ENCODE data around the gene FRMD4A.

The FRMD4A gene

GRCh38 chr10:13765641-13766341 lies 564.9 kb downstream of the FRMD4A start:
- H3K4me3 ChIP-seq (ENCODE audit: low read depth, low read length): no peak overlapping the region
- TF ChIP-seq, protein P1, sequence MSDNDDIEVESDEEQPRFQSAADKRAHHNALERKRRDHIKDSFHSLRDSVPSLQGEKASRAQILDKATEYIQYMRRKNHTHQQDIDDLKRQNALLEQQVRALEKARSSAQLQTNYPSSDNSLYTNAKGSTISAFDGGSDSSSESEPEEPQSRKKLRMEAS (IDR thresholded peaks at IDR 0.05; ENCODE audit: low read depth, low read length): no peak
- TF ChIP-seq POLR2A (IDR thresholded peaks at IDR 0.05; ENCODE audit: extremely low read depth, insufficient read length): no peak
- TF ChIP-seq MYC (IDR thresholded peaks at IDR 0.05; ENCODE audit: low read depth, low read length): no peak
- TF ChIP-seq, protein P2, sequence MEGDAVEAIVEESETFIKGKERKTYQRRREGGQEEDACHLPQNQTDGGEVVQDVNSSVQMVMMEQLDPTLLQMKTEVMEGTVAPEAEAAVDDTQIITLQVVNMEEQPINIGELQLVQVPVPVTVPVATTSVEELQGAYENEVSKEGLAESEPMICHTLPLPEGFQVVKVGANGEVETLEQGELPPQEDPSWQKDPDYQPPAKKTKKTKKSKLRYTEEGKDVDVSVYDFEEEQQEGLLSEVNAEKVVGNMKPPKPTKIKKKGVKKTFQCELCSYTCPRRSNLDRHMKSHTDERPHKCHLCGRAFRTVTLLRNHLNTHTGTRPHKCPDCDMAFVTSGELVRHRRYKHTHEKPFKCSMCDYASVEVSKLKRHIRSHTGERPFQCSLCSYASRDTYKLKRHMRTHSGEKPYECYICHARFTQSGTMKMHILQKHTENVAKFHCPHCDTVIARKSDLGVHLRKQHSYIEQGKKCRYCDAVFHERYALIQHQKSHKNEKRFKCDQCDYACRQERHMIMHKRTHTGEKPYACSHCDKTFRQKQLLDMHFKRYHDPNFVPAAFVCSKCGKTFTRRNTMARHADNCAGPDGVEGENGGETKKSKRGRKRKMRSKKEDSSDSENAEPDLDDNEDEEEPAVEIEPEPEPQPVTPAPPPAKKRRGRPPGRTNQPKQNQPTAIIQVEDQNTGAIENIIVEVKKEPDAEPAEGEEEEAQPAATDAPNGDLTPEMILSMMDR (IDR thresholded peaks at IDR 0.05; ENCODE audit: low read depth, low read length): no peak
- no peak for DNase-seq (ENCODE audit: low read depth)

DNA sequence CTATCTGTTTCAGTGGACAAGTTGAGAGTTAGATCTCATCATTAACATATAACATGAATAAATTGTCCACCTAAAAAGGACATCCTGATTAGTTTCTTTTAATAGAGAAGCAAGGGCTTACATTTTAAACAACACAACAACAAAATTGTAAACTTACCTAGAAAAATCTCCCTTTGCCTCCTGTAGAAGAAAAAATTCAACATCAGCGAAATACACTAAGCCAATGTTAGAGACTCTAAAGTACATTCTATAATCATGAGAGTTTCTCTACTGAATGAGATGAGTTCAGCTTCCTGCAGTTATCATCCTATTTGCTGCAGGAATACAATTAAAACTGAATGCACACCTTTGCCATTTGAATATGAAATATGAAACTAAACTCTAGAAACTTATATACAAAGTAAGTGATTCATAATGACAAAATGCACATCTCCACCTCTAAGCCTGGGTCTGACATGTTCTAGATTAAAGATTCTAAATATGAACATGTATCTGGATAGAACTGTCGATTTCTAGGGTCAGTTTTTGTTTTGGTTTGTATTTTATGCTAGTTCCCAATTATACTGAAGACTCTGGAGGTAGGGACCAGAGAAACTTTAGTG lies 569.1 kb downstream of the FRMD4A start:
- DNase-seq (ENCODE audit: low read depth): no peak
- TF ChIP-seq, protein P1 (IDR thresholded peaks at IDR 0.05; ENCODE audit: low read depth, low read length): no peak
- TF ChIP-seq, protein P2 (IDR thresholded peaks at IDR 0.05; ENCODE audit: low read depth, low read length): no peak
- TF ChIP-seq MYC (IDR thresholded peaks at IDR 0.05; ENCODE audit: low read depth, low read length) (no peak), POLR2A (IDR thresholded peaks at IDR 0.05; ENCODE audit: extremely low read depth, insufficient read length) (no peak)
- no peak overlapping the region for H3K4me3 ChIP-seq (ENCODE audit: low read depth, low read length)

DNA sequence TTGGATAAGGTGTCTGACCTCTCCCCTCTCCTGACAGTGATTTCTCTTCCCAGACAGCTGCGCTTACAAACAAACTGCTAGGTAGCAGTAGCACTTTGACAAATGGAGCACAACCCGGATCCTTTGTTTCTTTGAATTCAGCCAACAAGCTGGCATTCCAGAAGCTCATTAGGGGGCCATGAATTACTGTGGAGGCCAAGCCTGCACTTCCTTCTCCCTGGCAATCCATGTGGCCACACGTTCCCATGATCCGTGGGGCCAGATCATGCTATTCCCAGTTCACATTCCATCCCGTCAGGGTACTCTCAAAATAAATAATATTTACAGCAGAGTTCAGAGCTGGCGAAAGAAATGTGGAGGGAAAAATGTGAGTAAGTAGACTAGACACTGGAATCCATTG lies 571.6 kb downstream of the FRMD4A start:
- no peak for DNase-seq (ENCODE audit: low read depth)
- H3K4me3 ChIP-seq (ENCODE audit: low read depth, low read length): no peak overlapping the region
- TF ChIP-seq, protein P2 (IDR thresholded peaks at IDR 0.05; ENCODE audit: low read depth, low read length): no peak
- TF ChIP-seq POLR2A (IDR thresholded peaks at IDR 0.05; ENCODE audit: extremely low read depth, insufficient read length): no peak
- TF ChIP-seq, protein P1 (IDR thresholded peaks at IDR 0.05; ENCODE audit: low read depth, low read length): no peak
- no peak for TF ChIP-seq MYC (IDR thresholded peaks at IDR 0.05; ENCODE audit: low read depth, low read length)

- DNase-seq (ENCODE audit: low read depth): no peak
- no peak overlapping the region for H3K4me3 ChIP-seq (ENCODE audit: low read depth, low read length)
- TF ChIP-seq MYC (IDR thresholded peaks at IDR 0.05; ENCODE audit: low read depth, low read length) (no peak), POLR2A (IDR thresholded peaks at IDR 0.05; ENCODE audit: extremely low read depth, insufficient read length) (no peak)
- TF ChIP-seq, protein P1 (IDR thresholded peaks at IDR 0.05; ENCODE audit: low read depth, low read length): no peak
- TF ChIP-seq, protein P2 (IDR thresholded peaks at IDR 0.05; ENCODE audit: low read depth, low read length): no peak
Measured at GRCh38 chr10:13758756-13759155, 572.0 kb downstream of the FRMD4A start.

GRCh38 chr10:13758312-13758711 lies 572.4 kb downstream of the FRMD4A start:
- no peak for DNase-seq (ENCODE audit: low read depth)
- TF ChIP-seq, protein P2 (IDR thresholded peaks at IDR 0.05; ENCODE audit: low read depth, low read length): no peak
- TF ChIP-seq POLR2A (IDR thresholded peaks at IDR 0.05; ENCODE audit: extremely low read depth, insufficient read length) (no peak), MYC (IDR thresholded peaks at IDR 0.05; ENCODE audit: low read depth, low read length) (no peak)
- TF ChIP-seq, protein P1 (IDR thresholded peaks at IDR 0.05; ENCODE audit: low read depth, low read length): no peak
- H3K4me3 ChIP-seq (ENCODE audit: low read depth, low read length): no peak overlapping the region

Measured in NB4 (cell line).